AML-193 (cell line): ENCODE results near the gene C13orf42.

Experiments used
- DNase-seq, 2 experiments: peaks; one replicate each; lab custom pipeline; 2025; lab: John Stamatoyannopoulos, UW

The C13orf42 gene

GRCh38 chr13:51111174-51111573, at the start of gene C13orf42:
Gene C13orf42 (minus strand): TSS chr13:51111274. CDS start chr13:51111209, 65 bp downstream.
- DNase-seq, result no peak

- DNase-seq, result no peak
Observed at GRCh38 chr13:51158880-51159518, 47.9 kb upstream of the C13orf42 start.

DNA sequence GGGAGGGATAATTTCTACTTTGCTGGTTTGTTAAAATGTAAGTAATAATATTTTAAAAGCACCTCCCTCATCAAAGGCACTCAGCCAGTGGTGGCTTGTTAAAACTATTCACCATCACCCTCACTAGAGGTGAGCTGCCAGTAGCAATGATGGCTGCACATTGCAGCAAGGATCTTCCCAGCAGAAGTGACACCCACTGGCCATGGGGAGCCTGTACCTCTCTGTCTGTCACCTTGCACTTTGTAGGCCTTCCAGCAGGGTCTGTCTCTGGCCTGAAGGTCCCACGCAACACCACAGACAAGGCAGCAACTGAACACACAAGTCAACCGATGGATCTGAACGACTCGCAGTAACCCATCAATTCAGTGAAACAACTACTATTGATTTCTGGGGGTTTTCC, 47.3 kb upstream of the C13orf42 start:
- no peak for DNase-seq

DNA sequence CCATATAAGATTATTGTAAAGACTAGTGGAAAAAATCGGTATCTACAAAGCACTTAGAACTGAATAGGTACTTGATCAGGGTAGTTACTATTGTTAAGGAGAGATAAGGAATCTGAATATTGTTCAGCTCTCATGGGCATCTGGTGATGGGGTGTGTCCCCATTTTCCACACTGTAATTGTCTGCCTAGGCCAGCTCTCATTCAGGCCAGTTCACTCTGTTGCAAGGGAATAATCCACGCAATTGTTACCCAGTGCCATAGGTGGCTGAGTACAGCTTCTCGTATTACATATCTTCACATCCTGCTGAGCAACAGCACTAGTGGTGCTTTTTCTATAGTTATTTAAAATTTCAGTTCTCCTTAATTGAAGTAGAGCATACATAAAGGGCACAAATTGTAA, 45.6 kb upstream of the C13orf42 start:
- DNase-seq, result no peak

DNA sequence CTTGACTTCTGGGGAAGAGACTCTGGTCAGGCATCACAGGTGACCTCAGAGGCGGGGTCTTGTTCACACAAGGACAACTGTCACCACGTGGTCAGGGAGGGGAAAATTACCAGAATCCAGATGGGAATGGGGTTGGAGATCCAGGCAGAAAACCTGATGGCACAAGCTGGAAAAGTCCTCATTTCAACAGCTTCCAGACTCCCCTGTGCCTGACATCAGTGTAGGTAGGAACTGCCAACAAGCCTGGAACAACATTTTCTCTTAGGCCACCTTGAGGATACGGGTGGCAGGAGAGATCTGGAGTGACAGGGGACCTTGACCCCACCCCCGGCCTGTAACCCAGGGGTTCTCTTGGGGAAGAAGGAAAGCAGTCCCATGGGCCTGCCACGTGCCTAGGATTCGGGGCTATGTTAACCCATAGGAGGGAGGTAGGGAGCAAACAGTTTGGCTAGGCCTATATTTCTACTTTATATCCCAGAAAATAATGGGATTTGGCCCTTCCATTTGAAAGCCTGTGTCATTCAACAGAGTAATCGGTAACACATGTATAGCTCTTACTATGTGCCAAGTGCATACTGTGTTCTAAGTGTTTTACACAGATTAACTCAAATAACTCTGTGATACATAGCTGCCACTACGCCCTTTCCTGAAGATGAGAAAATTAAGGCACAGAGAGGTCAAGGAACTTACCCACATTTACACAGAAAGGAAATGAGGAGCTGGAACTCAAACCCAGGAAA, 44.9 kb upstream of the C13orf42 start:
- no peak for DNase-seq

- DNase-seq, result no peak
Observed at GRCh38 chr13:51155161-51155560, 44.1 kb upstream of the C13orf42 start.

DNA sequence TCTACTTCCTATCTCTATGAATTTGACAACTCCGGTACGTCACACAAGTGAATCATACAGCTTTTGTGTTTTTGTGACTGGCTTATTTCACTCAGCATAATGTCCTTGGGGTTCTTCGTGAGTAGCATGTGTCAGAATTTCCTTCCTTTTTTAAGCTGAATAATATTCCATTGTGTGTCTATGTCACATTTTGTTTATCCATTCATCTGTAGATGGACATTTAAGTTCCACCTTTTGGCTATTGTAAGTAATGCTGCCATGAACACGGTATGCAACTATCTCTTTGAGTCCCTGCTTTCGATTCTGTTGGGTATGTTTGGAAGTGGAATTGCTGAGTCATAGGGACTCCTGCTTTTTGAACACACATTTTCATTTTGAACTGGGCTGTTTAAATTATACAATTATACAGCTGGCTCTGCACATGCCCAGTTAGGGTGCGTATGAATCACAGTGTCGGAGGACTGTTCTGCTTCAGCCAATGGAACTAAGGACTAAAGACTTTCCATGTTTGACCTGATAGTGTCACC, 43.0 kb upstream of the C13orf42 start:
- no peak for DNase-seq

- no peak for DNase-seq
Observed at GRCh38 chr13:51153527-51153926, 42.5 kb upstream of the C13orf42 start.

DNA sequence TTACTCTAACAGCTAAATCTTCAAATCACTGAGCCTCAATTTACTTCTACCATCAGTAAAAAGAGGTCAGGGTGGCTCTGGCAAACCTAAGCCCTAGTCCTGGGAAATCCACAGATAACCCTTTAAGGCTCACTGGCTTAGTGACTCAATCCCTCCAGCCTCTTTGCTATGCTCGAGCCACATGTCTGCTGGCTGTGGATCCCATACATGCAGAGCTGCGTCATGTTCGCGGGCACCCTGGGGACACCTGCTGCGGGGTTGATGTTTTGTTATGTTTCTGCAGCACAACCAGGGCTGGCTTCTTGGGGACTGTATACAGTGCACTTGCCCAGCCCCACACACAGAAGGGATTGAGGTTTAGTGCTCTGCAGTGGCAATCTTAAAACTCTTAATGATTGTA, 41.6 kb upstream of the C13orf42 start:
- DNase-seq, result no peak

DNA sequence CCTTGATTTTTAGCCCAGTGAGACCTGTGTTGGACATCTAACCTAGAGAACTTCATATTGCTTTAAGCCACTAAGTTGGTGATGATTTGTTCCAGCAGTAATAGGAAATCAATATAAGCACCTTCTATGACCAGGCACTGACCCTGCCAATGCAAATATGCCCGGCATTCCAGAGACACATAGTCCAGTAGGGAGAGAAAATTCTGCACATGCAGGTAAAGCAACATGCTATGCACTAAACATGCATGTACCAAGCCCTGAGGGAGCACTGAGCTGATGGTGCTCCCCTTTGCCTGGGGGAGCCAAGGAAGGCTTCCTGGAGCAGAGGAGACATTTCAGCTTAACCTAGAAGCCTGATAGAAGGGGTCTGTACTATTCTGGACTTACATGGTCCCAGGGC, 40.4 kb upstream of the C13orf42 start:
- DNase-seq, result no peak

DNA sequence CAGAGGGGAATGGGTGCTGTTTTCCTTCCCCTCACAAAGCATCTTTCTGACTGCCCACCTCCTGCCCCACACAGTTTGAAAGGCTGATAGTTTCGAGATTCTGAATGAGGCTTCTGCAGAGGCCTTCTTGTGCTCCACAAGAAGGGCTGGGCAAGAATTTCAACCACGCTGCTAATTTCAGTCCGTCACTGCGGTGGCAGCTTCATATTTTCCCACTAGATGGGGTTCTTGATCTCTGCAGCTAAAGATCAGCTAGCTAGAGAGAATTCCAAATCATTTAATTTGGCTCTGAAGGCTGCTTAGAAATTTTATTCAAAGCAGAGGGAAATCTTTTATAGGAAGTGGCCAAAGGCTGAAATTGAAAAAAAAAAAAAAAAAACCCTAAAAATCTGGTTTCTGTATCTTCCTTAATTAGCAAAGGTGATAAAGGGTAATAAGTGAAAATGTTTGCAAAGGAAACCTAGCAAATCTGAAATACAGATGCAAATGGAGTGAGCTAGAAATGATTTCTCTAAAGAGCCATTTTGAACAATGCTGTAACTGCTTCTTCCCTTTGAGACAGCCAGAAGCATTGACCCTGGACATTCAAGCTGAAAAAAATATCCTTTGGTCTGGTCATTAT, 38.0 kb upstream of the C13orf42 start:
- DNase-seq, result peak in 1 of 2 experiments; percentile 23

GRCh38 chr13:51148223-51148951, 37.3 kb upstream of the C13orf42 start:
- no peak for DNase-seq

DNA sequence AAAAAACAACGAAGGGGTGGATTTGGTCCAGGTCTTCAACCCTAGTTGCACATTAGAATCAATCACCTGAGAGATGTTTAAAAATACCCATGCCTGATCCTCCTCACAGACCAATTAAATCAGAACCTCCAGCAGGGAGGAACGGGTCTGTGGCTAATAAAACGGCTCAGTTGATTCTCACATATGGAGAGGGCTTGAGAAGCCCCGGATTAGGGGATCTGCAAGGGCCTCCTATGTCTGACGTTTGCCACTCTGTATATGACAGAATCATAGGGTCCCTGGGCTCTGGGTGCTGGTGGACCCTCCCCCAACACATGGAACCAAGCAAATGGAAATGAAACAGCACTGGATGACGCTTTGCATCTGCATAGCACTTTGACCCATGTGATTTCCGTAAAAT, 36.7 kb upstream of the C13orf42 start:
- DNase-seq, result no peak

GRCh38 chr13:51146667-51147066, 35.6 kb upstream of the C13orf42 start:
- no peak for DNase-seq

- DNase-seq, result no peak
Observed at GRCh38 chr13:51137250-51137649, 26.2 kb upstream of the C13orf42 start.

GRCh38 chr13:51136276-51136980, 25.4 kb upstream of the C13orf42 start:
- no peak for DNase-seq

- DNase-seq, result no peak
Observed at GRCh38 chr13:51134763-51135365, 23.8 kb upstream of the C13orf42 start.

DNA sequence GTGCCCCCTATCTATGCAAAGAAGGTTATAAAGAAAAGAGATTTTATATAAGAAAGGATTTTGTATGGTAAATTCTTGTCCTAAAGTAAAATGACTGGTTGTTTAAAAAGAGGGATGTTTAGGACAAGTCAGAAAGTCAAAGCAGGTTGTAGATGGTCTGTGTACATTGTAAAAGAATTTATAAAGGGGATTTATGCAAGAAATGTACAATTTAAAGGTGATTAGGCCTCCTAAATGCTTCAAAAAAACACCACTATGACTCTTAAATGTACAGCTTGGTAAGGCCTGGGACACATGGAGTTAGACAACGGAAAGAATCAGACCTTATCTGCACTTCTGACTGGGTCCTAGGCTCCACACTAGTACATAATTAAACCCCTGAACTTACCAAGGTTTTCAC, 19.3 kb upstream of the C13orf42 start:
- DNase-seq, result no peak

DNA sequence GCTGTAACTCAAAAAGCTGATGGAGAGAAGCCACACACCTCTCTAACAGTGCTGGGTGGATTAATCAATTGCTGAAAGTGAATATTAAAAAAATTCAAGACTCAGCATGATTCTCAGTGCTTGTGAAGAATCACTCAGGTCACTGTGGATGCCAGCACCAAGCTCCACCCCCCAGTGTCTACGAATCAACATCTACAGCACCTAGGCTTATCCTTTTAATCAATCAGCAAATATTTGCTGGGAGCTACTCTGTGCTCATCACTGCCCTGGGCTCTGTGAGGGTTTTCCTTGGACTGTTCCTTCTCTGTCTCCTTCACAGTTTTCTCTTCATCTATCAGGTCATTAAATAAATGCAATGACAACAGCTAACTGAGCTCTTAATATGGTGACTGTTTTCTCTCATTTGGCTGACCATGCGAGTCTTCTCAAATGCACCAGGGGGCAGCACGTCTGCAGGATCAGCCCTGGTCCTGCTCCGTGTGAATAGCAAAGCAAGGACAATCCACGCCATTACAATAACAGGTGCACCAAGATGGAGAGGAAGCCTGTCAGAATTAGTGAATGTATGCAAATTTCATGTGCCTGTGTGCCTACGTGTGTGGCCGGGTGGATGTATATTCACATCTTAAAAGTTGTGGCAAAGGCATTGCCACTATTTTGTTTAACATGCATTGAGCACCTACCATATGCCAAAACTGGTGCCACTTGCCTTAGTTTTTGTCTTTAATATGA, 14.6 kb upstream of the C13orf42 start:
- peak; percentile 77 to 81 for DNase-seq

DNA sequence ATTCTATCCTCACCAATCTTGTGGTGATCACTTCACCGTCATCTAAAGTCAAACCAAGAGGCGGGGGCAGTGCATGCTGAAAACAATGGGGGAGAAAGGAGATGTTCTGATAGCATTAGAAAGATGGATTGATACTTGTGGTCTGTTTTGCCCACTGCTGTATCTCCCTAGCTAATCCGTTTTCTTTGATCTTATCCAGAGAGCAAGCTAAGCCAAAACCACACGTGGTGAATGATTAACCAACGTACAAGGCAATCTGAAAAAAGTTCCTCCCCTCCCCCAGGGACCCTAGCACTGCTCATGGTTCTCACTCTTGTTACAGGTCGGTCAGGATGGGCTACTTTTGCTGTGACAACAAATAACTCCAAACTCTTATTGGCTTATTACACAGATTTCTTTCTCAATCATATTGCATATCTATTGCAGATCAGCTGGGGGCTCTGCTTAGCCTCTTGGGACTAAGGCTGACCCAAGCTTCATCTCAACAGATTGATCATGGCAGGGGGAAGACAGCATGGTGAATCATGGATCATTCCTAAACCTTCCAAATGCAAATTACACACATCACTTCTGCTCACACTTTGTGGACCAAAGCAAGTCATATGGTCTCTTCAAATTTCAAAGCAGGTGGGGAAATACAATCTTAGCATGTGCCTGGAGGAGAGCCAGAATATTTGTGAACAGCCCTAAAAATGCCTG, 11.9 kb upstream of the C13orf42 start:
- DNase-seq, result no peak
